NCI-H128 (cell line): ENCODE data around the gene SYNDIG1.

Source experiments
- DNase-seq: peaks from one replicate; lab custom pipeline; 2025; ENCODE audit not compliant: unreplicated experiment; lab: John Stamatoyannopoulos, UW

SYNDIG1 gene

GRCh38 chr20:24669701-24670100 is 200.3 kb downstream of the SYNDIG1 start:
- DNase-seq: no peak

- DNase-seq: no peak
These were observed 201.0 kb downstream of the SYNDIG1 start for GRCh38 chr20:24670341-24670872.

GRCh38 chr20:24670981-24671380 is 201.6 kb downstream of the SYNDIG1 start:
- no peak for DNase-seq

GRCh38 chr20:24672181-24672880 is 202.9 kb downstream of the SYNDIG1 start:
- DNase-seq: no peak

- DNase-seq: no peak
These were observed 203.7 kb downstream of the SYNDIG1 start for GRCh38 chr20:24672886-24673677.

- no peak for DNase-seq
These were observed 204.5 kb downstream of the SYNDIG1 start for GRCh38 chr20:24673678-24674570.

- no peak for DNase-seq
These were observed 205.6 kb downstream of the SYNDIG1 start for GRCh38 chr20:24674921-24675605.

GRCh38 chr20:24675651-24676352 is 206.4 kb downstream of the SYNDIG1 start:
- no peak for DNase-seq

- no peak for DNase-seq
These were observed 207.0 kb downstream of the SYNDIG1 start for GRCh38 chr20:24676353-24676977.

- DNase-seq: no peak
These were observed 207.5 kb downstream of the SYNDIG1 start for GRCh38 chr20:24676978-24677370.

GRCh38 chr20:24677626-24678315 is 208.3 kb downstream of the SYNDIG1 start:
- no peak for DNase-seq

GRCh38 chr20:24678351-24679106 is 209.1 kb downstream of the SYNDIG1 start:
- DNase-seq: no peak

- DNase-seq: no peak
These were observed 210.1 kb downstream of the SYNDIG1 start for GRCh38 chr20:24679448-24680047.

- DNase-seq: no peak
These were observed 212.4 kb downstream of the SYNDIG1 start for GRCh38 chr20:24681634-24682495.

GRCh38 chr20:24682496-24682985 is 213.1 kb downstream of the SYNDIG1 start:
- no peak for DNase-seq

- no peak for DNase-seq
These were observed 214.2 kb downstream of the SYNDIG1 start for GRCh38 chr20:24683676-24684075.

- no peak for DNase-seq
These were observed 215.0 kb downstream of the SYNDIG1 start for GRCh38 chr20:24684421-24684871.
